COLO668 (cell line): ENCODE measurements around the gene FBXL3.

ENCODE experiments used
- DNase-seq: peaks from one replicate; lab custom pipeline; 2025; ENCODE audit not compliant: unreplicated experiment; lab: John Stamatoyannopoulos, UW

FBXL3 gene

GRCh38 chr13:77026861-77027621 is at the start of gene FBXL3:
Gene FBXL3 (minus strand): TSS chr13:77027159. CDS start chr13:77021860, 5,299 bp downstream.
- peak; percentile 98 for DNase-seq

GRCh38 chr13:77067519-77067918 is 40.6 kb upstream of the FBXL3 start:
- no peak for DNase-seq

GRCh38 chr13:77065461-77066147 is 38.6 kb upstream of the FBXL3 start:
- no peak for DNase-seq

GRCh38 chr13:77062097-77062496 is 35.1 kb upstream of the FBXL3 start:
- DNase-seq = no peak

GRCh38 chr13:77061362-77061761 is 34.4 kb upstream of the FBXL3 start:
- no peak for DNase-seq

GRCh38 chr13:77056886-77057285 is 29.9 kb upstream of the FBXL3 start:
- DNase-seq = no peak

GRCh38 chr13:77056382-77056781 is 29.4 kb upstream of the FBXL3 start:
- no peak for DNase-seq

- no peak for DNase-seq
Observed at GRCh38 chr13:77055158-77055557, 28.2 kb upstream of the FBXL3 start.

- no peak for DNase-seq
Observed at GRCh38 chr13:77053192-77053591, 26.2 kb upstream of the FBXL3 start.

- no peak for DNase-seq
Observed at GRCh38 chr13:77048681-77049080, 21.7 kb upstream of the FBXL3 start.

GRCh38 chr13:77047649-77048343 is 20.8 kb upstream of the FBXL3 start:
- DNase-seq = no peak

GRCh38 chr13:77042566-77043177 is 15.7 kb upstream of the FBXL3 start:
- no peak for DNase-seq

GRCh38 chr13:77040835-77041234 is 13.9 kb upstream of the FBXL3 start:
- no peak for DNase-seq

GRCh38 chr13:77040076-77040475 is 13.1 kb upstream of the FBXL3 start:
- peak; percentile 63 for DNase-seq

GRCh38 chr13:77038907-77039480 is 12.0 kb upstream of the FBXL3 start:
- DNase-seq = no peak

GRCh38 chr13:77036279-77036678 is 9.3 kb upstream of the FBXL3 start:
- no peak for DNase-seq

GRCh38 chr13:77034881-77035280 is 7.9 kb upstream of the FBXL3 start:
- DNase-seq = no peak

GRCh38 chr13:77033717-77034302 is 6.9 kb upstream of the FBXL3 start:
- DNase-seq = no peak

GRCh38 chr13:77031656-77032243 is 4.8 kb upstream of the FBXL3 start:
- DNase-seq = no peak

GRCh38 chr13:77029436-77029835 is 2.5 kb upstream of the FBXL3 start:
- DNase-seq = no peak
